Measurements from ENCODE around the gene RPTN. TPM values are rescaled to one million over a fixed set of nuclear protein-coding genes. Genes with fewer than 3 reads are reported as not detected.

RPTN gene
- total RNA-seq, 1 donor from 2014 or later, result not detected

- intact Hi-C loops (cut with micrococcal nuclease), result loop anchor here (5.0 kb wide), 2 partner anchors 60 to 75 kb away; no protein-coding TSS in a partner anchor
These were observed 46.7 kb downstream of the RPTN start for GRCh38 chr1:152112101-152112884.

GRCh38 chr1:152111515-152111968 is 47.5 kb downstream of the RPTN start:
- intact Hi-C loops (cut with micrococcal nuclease), result loop anchor here (5.0 kb wide), 2 partner anchors 59 to 76 kb away; no protein-coding TSS in a partner anchor

GRCh38 chr1:152110860-152111514 is 48.0 kb downstream of the RPTN start:
- intact Hi-C loops (cut with micrococcal nuclease), result loop anchor here (5.0 kb wide), 2 partner anchors 59 to 76 kb away; no protein-coding TSS in a partner anchor

GRCh38 chr1:152110365-152110859 is 48.6 kb downstream of the RPTN start:
- intact Hi-C loops (cut with micrococcal nuclease), result loop anchor here (5.0 kb wide), 2 partner anchors 58 to 77 kb away; no protein-coding TSS in a partner anchor

GRCh38 chr1:152109998-152110294 is 49.1 kb downstream of the RPTN start:
- intact Hi-C loops (cut with micrococcal nuclease), result loop anchor here (5.0 kb wide), 2 partner anchors 58 to 77 kb away; no protein-coding TSS in a partner anchor

- intact Hi-C loops (cut with micrococcal nuclease), result no loop called here
These were observed 49.6 kb downstream of the RPTN start for GRCh38 chr1:152109231-152109997.

GRCh38 chr1:152108882-152109222 is 50.2 kb downstream of the RPTN start:
- intact Hi-C loops (cut with micrococcal nuclease), result no loop called here

GRCh38 chr1:152107984-152108881 is 50.8 kb downstream of the RPTN start:
- intact Hi-C loops (cut with micrococcal nuclease), result no loop called here

GRCh38 chr1:152107031-152107983 is 51.7 kb downstream of the RPTN start:
- intact Hi-C loops (cut with micrococcal nuclease), result no loop called here

GRCh38 chr1:152104854-152105253 is 54.2 kb downstream of the RPTN start:
- intact Hi-C loops (cut with micrococcal nuclease), result no loop called here

Other genes starting within 250 kb of the RPTN start
- 48.8 and 49.3 TPM in 2 replicates for gene THEM4, start 249.7 kb downstream of the RPTN start, total RNA-seq
- 431 and 437 TPM in 2 replicates for gene S100A10, start 165.4 kb downstream of the RPTN start, total RNA-seq
- 475 and 488 TPM in 2 replicates for gene S100A11, start 122.2 kb downstream of the RPTN start, total RNA-seq
- gene TCHHL1, start 70.2 kb downstream of the RPTN start, total RNA-seq, result not detected in 2 replicates
- gene TCHH, start 43.8 kb downstream of the RPTN start, total RNA-seq, result 0.07 and 0.11 TPM in 2 replicates
- gene HRNR, start 65.0 kb upstream of the RPTN start, total RNA-seq, result not detected in 2 replicates
- not detected in 2 replicates for gene FLG, start 166.0 kb upstream of the RPTN start, total RNA-seq
- gene FLG2, start 200.8 kb upstream of the RPTN start, total RNA-seq, result not detected in 2 replicates